Measurements from ENCODE around the gene DOCK1. TPM values are rescaled to one million over a fixed set of nuclear protein-coding genes. Genes with fewer than 3 reads are reported as not detected.

The DOCK1 gene
- total RNA-seq, 1 experiment from 2014 or later, result 82.2 TPM

GRCh38 chr10:127354992-127355391 is 449.8 kb downstream of the DOCK1 start:
- H3K27me3 Mint-ChIP-seq (ENCODE audit: insufficient read depth, unreplicated experiment), result no peaks in the 10 kb centered on the region
- Histone ChIP-seq H3K27me3 (replicated peaks; ENCODE audit: control insufficient read depth, insufficient read depth, low read length) (no peaks in the 10 kb centered on the region), H3K36me3 (ENCODE audit: control insufficient read depth, insufficient read depth, low read length) (0 out of 2 replicates have a peak, but pooled peaks cover 1% of the 10 kb centered on the region), H3K4me3 (ENCODE audit: low read depth, low read length) (no peak overlapping the region), H3K4me1 (no peaks in the 10 kb centered on the region), H3K9me3 (no peaks in the 10 kb centered on the region)
- ChIA-PET CTCF (no interaction called here), POLR2A (no interaction called here)
- DNase-seq, result no peak
- intact Hi-C loops (cut with micrococcal nuclease; ENCODE audit: unreplicated experiment), result loop anchor here (5.0 kb wide), 1 partner anchor 113 kb away; no protein-coding TSS in a partner anchor
- TF ChIP-seq CTCF (IDR thresholded peaks at IDR 0.05; ENCODE audit: insufficient read depth in 1 of 2, low read depth in 1 of 2, low read length in 1 of 2, severe bottlenecking in 1 of 2, unreplicated experiment in 1 of 2), result peak in 1 of 2 experiments; percentile 9
- no peak overlapping the region for H3K27ac Mint-ChIP-seq (ENCODE audit: unreplicated experiment)
- BruUV-seq (replicated peaks), result no TSS peak
- H3K9me3 Mint-ChIP-seq (ENCODE audit: unreplicated experiment), result no peaks in the 10 kb centered on the region
- H3K36me3 Mint-ChIP-seq (ENCODE audit: insufficient read depth, unreplicated experiment), result peaks cover 2% of the 10 kb centered on the region
- H3K4me1 Mint-ChIP-seq (ENCODE audit: low read depth, unreplicated experiment), result no peaks in the 10 kb centered on the region
- H3K4me3 Mint-ChIP-seq (ENCODE audit: unreplicated experiment), result no peak overlapping the region

DNA sequence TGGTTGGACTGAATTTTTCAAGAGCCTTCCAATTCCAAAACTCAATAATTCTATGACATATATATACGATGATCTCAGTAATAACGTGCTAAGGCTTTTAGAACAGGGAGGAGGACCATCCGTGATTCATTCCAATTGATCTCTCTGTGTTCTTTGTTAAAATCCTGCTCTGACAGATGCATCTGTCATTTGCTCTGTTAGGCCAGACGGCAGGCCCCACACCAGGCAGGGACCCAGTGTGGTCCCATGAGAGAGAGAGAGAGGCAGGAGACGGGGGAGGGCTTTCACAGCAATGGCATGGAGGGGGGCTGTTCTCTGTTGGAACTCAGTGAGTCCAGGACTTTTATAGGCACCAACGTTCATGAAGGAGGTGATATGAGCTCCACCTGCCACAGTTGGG is 451.1 kb downstream of the DOCK1 start:
- CTCF ChIA-PET, result no interaction called here
- H3K4me1 ChIP-seq, result no peaks in the 10 kb centered on the region
- no peaks in the 10 kb centered on the region for H3K9me3 ChIP-seq
- no peak overlapping the region for H3K27ac Mint-ChIP-seq (ENCODE audit: unreplicated experiment)
- H3K27me3 ChIP-seq (replicated peaks; ENCODE audit: control insufficient read depth, insufficient read depth, low read length), result no peaks in the 10 kb centered on the region
- no peak for TF ChIP-seq CTCF (IDR thresholded peaks at IDR 0.05; ENCODE audit: insufficient read depth in 1 of 2, low read depth in 1 of 2, low read length in 1 of 2, severe bottlenecking in 1 of 2, unreplicated experiment in 1 of 2)
- POLR2A ChIA-PET, result no interaction called here
- no peak overlapping the region for H3K4me3 Mint-ChIP-seq (ENCODE audit: unreplicated experiment)
- H3K36me3 Mint-ChIP-seq (ENCODE audit: insufficient read depth, unreplicated experiment), result peaks cover 10% of the 10 kb centered on the region
- 0 out of 2 replicates have a peak, but pooled peaks cover 1% of the 10 kb centered on the region for H3K36me3 ChIP-seq (ENCODE audit: control insufficient read depth, insufficient read depth, low read length)
- DNase-seq, result no peak
- no peak overlapping the region for H3K4me3 ChIP-seq (ENCODE audit: low read depth, low read length)
- BruUV-seq (replicated peaks), result no TSS peak
- intact Hi-C loops (cut with micrococcal nuclease; ENCODE audit: unreplicated experiment), result loop anchor here (5.0 kb wide), 1 partner anchor 114 kb away; no protein-coding TSS in a partner anchor
- H3K9me3 Mint-ChIP-seq (ENCODE audit: unreplicated experiment), result no peaks in the 10 kb centered on the region
- no peaks in the 10 kb centered on the region for H3K27me3 Mint-ChIP-seq (ENCODE audit: insufficient read depth, unreplicated experiment)
- no peaks in the 10 kb centered on the region for H3K4me1 Mint-ChIP-seq (ENCODE audit: low read depth, unreplicated experiment)

DNA sequence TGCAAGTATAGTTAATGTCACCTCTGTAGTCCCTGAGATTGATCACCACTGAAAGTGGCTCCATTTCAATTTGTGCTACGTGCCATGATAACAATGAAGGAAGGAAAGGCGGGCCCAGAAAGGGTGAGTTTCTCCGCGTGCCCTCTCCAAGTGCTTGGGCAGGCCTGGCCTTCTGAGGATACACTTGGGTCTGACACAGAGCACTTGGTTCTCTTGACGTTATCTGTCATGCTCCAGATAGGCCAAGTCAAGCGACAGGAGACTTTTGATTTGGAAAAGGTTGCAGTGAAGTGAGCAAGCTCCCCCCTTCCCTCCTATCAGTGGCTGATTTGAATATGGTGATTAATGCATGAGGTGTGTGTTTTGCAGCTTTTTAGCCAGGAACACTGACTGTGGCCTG is 452.0 kb downstream of the DOCK1 start:
- Mint-ChIP-seq H3K4me3 (ENCODE audit: unreplicated experiment) (no peak overlapping the region), H3K27me3 (ENCODE audit: insufficient read depth, unreplicated experiment) (no peaks in the 10 kb centered on the region), H3K27ac (ENCODE audit: unreplicated experiment) (no peak overlapping the region), H3K4me1 (ENCODE audit: low read depth, unreplicated experiment) (no peaks in the 10 kb centered on the region), H3K9me3 (ENCODE audit: unreplicated experiment) (no peaks in the 10 kb centered on the region), H3K36me3 (ENCODE audit: insufficient read depth, unreplicated experiment) (peaks cover 10% of the 10 kb centered on the region)
- Histone ChIP-seq H3K36me3 (ENCODE audit: control insufficient read depth, insufficient read depth, low read length) (0 out of 2 replicates have a peak, but pooled peaks cover 1% of the 10 kb centered on the region), H3K27me3 (replicated peaks; ENCODE audit: control insufficient read depth, insufficient read depth, low read length) (no peaks in the 10 kb centered on the region), H3K4me1 (no peaks in the 10 kb centered on the region), H3K9me3 (no peaks in the 10 kb centered on the region), H3K4me3 (ENCODE audit: low read depth, low read length) (no peak overlapping the region)
- no TSS peak for BruUV-seq (replicated peaks)
- intact Hi-C loops (cut with micrococcal nuclease; ENCODE audit: unreplicated experiment), result loop anchor here (5.0 kb wide), 1 partner anchor 115 kb away; no protein-coding TSS in a partner anchor
- TF ChIP-seq CTCF (IDR thresholded peaks at IDR 0.05; ENCODE audit: insufficient read depth in 1 of 2, low read depth in 1 of 2, low read length in 1 of 2, severe bottlenecking in 1 of 2, unreplicated experiment in 1 of 2), result no peak
- ChIA-PET POLR2A (no interaction called here), CTCF (no interaction called here)
- no peak for DNase-seq
